K562 (cell line): ENCODE measurements around the gene FMOD. TPM values are rescaled to one million over a fixed set of nuclear protein-coding genes. Genes with fewer than 3 reads are reported as not detected.

ENCODE experiments used
- ATAC-seq: fragments of 200-7000 bp; cut with Tn5 transposase; 3 replicates; pipeline ENCODE4 v1.9.1; 2020; ENCODE audit warnings: moderate library complexity
- BruUV-seq: library from RNA; stranded (reverse); fragments of 400-500 nt; replicated peaks from 2 replicates; lab custom pipeline; 2021; lab: Mats Ljungman, UMichigan
- CTCF ChIA-PET: fragments of 300-600 bp; formaldehyde crosslinking; extraction: SDS; loops from one replicate; lab custom pipeline; 2021; ENCODE audit warnings: low intra/inter-chr PET ratio; lab: Yijun Ruan, JAX
- POLR2A ChIA-PET: fragments of 300-600, 350-650 bp; sonication (Branson Sonifier 250); formaldehyde crosslinking; extraction: SDS; loops from one replicate; lab custom pipeline; 2021; ENCODE audit warnings: antibody characterized with exemption, inconsistent platforms; lab: Yijun Ruan, JAX
- DNase-seq, 4 experiments: peaks; one replicate each; pipeline versions ENCODE4 v3.0.0 to v3.0.0-alpha.2; 2011 to 2018; ENCODE audit warnings: low spot score in 3 of 4, mixed read lengths in 3 of 4; ENCODE audit errors: extremely low read depth in 1 of 4
- FAIRE-seq: peaks from 2 replicates; lab custom pipeline; 2011; peaks lifted over from hg19 to GRCh38; lab: Jason Lieb, UNC
- H2AFZ ChIP-seq: 2 replicates; pipeline ENCODE4 v1.6.0; 2011; ENCODE audit warnings: low read depth, low read length, control low read depth, inconsistent platforms
- H3K27ac ChIP-seq: fragments of 200-600 bp; 3 replicates; pipeline ENCODE4 v1.8.0; 2011; ENCODE audit warnings: low read depth, mild to moderate bottlenecking, control low read depth, inconsistent platforms, low read length, moderate library complexity, mixed read lengths; ENCODE audit errors: extremely low read depth
- H3K27me3 ChIP-seq, 2 experiments: fragments of 300-600 bp in 1 of 2; 2 replicates in 1 of 2; 3 replicates in 1 of 2; pipeline versions ENCODE4 v1.6.0 to v1.8.0; 2011; ENCODE audit warnings: inconsistent platforms in 2 of 2, low read length in 2 of 2, mild to moderate bottlenecking in 1 of 2, mixed read lengths in 1 of 2, moderate library complexity in 1 of 2; ENCODE audit not compliant: control insufficient read depth in 2 of 2, insufficient read depth in 2 of 2
- H3K36me3 ChIP-seq: fragments of 300-600 bp; 3 replicates; pipeline ENCODE4 v1.8.0; 2011; ENCODE audit warnings: mild to moderate bottlenecking, low read length, inconsistent platforms; ENCODE audit not compliant: control insufficient read depth, insufficient read depth
- H3K4me1 ChIP-seq, 2 experiments: fragments of 200-600 bp in 1 of 2; replicated peaks in 1 of 2; 2 replicates in 1 of 2; 3 replicates in 1 of 2; pipeline versions ENCODE4 v1.5.1 to v1.8.0; 2011; ENCODE audit warnings: inconsistent platforms in 2 of 2, low read length in 2 of 2, mild to moderate bottlenecking in 1 of 2, mixed read lengths in 1 of 2, moderate library complexity in 1 of 2; ENCODE audit not compliant: control insufficient read depth in 2 of 2, insufficient read depth in 2 of 2
- H3K4me2 ChIP-seq: 2 replicates; pipeline ENCODE4 v1.6.1; 2011; ENCODE audit warnings: low read length, control low read depth, inconsistent platforms, mixed read lengths; ENCODE audit not compliant: insufficient read depth
- H3K4me3 ChIP-seq: fragments of 200-600 bp; sonication (generic), shearing (Covaris generic); 2 replicates; pipeline ENCODE4 v1.5.1; 2016; ENCODE audit warnings: control low read depth, inconsistent platforms
- H3K79me2 ChIP-seq: fragments of 200-600 bp; 3 replicates; pipeline ENCODE4 v1.8.0; 2011; ENCODE audit warnings: low read length, inconsistent platforms; ENCODE audit not compliant: control insufficient read depth, insufficient read depth
- H3K9ac ChIP-seq, 2 experiments: 2 replicates each; pipeline versions ENCODE4 v1.6.0 to v1.6.1; 2011; ENCODE audit warnings: low read depth in 2 of 2, low read length in 2 of 2, control low read depth in 1 of 2, inconsistent platforms in 1 of 2, mild to moderate bottlenecking in 1 of 2, mixed read lengths in 1 of 2; ENCODE audit not compliant: insufficient read depth in 1 of 2
- H3K9me1 ChIP-seq: one replicate; pipeline ENCODE4 v1.6.0; 2011; ENCODE audit warnings: inconsistent platforms, mild to moderate bottlenecking, low read length, moderate library complexity; ENCODE audit not compliant: control insufficient read depth, insufficient read depth
- H3K9me3 ChIP-seq: replicated peaks from 2 replicates; pipeline ENCODE4 v1.5.1; 2011; ENCODE audit warnings: low read depth, low read length, inconsistent platforms; ENCODE audit not compliant: control insufficient read depth, insufficient read depth
- H4K20me1 ChIP-seq: replicated peaks from 2 replicates; pipeline ENCODE4 v1.6.1; 2011; ENCODE audit warnings: low read length, inconsistent platforms, mixed read lengths; ENCODE audit not compliant: control insufficient read depth, insufficient read depth
- CHD2 ChIP-seq: IDR thresholded peaks from 2 replicates; pipeline ENCODE4 v1.6.1; 2011; ENCODE audit warnings: low read depth, low read length
- DACH1 ChIP-seq: fragments of 450-650 bp; IDR thresholded peaks from 2 replicates; pipeline ENCODE4 v1.6.1; 2018; ENCODE audit not compliant: partially characterized antibody
- E2F8 ChIP-seq: fragments of 450-650 bp; IDR thresholded peaks from 2 replicates; pipeline ENCODE4 v1.7.1; 2018; ENCODE audit warnings: mild to moderate bottlenecking, low read depth; ENCODE audit not compliant: partially characterized antibody
- ESRRB ChIP-seq: fragments of 250-450 bp; sonication (Bioruptor Pico); IDR thresholded peaks from 2 replicates; pipeline ENCODE4 v1.5.0; 2020; ENCODE audit warnings: mild to moderate bottlenecking, moderate library complexity, borderline replicate concordance
- HINFP ChIP-seq: fragments of 450-650 bp; conservative IDR thresholded peaks from 2 replicates; pipeline ENCODE4 v1.6.1; 2016; ENCODE audit warnings: missing genetic modification characterization, low read depth, mild to moderate bottlenecking, control low read depth, missing compliant biosample characterization
- HNRNPK ChIP-seq: fragments of 200-400 bp; formaldehyde crosslinking; IDR thresholded peaks from one replicate; pipeline ENCODE4 v1.6.1; 2018; ENCODE audit warnings: mild to moderate bottlenecking, low read depth, low read length; ENCODE audit not compliant: poor library complexity, severe bottlenecking
- MBD2 ChIP-seq: sonication (generic); IDR thresholded peaks from 2 replicates; pipeline ENCODE4 v1.6.1; 2016; ENCODE audit warnings: low read depth, borderline replicate concordance
- MLX ChIP-seq, 2 experiments: fragments of 450-650 bp in 1 of 2; sonication (generic) in 1 of 2; formaldehyde crosslinking; conservative IDR thresholded peaks; 2 replicates each; pipeline versions ENCODE4 v1.4.0 to v1.8.1; 2020 to 2022; ENCODE audit warnings: mild to moderate bottlenecking in 1 of 2, missing genetic modification reagents in 1 of 2
- MTA1 ChIP-seq: fragments of 450-650 bp; IDR thresholded peaks from 2 replicates; pipeline ENCODE4 v1.6.1; 2017; ENCODE audit warnings: borderline replicate concordance
- MTA3 ChIP-seq: fragments of 450-650 bp; formaldehyde crosslinking; IDR thresholded peaks from 2 replicates; pipeline ENCODE4 v1.6.1; 2017; ENCODE audit warnings: mild to moderate bottlenecking, borderline replicate concordance
- PPARD ChIP-seq: fragments of 250-450 bp; sonication (Bioruptor Pico); IDR thresholded peaks from 2 replicates; pipeline ENCODE4 v1.8.0; 2022; ENCODE audit warnings: inconsistent platforms, mild to moderate bottlenecking, moderate library complexity
- RBM39 ChIP-seq: fragments of 200-400 bp; formaldehyde crosslinking; optimal IDR thresholded peaks from 2 replicates; pipeline ENCODE3; 2018; ENCODE audit warnings: low read depth, low read length
- TEAD2 ChIP-seq: fragments of 450-650 bp; IDR thresholded peaks from 2 replicates; pipeline ENCODE4 v1.6.1; 2016; ENCODE audit warnings: missing genetic modification characterization, control low read depth, missing compliant biosample characterization
- ZNF316 ChIP-seq: fragments of 450-650 bp; IDR thresholded peaks from 2 replicates; pipeline ENCODE4 v1.6.1; 2016
- WGBS: fragments of 100-300 bp; shearing (Covaris generic); methylation state at CpG from one replicate; pipeline ENCODE4 v1.1.6; 2016; ENCODE audit warnings: low coverage, mixed read lengths; ENCODE audit not compliant: insufficient coverage; ENCODE audit errors: missing lambda C conversion rate; 5-methylcytosine and 5-hydroxymethylcytosine counted together
- in situ Hi-C: fragments of 300-500 bp; cut with MboI; formaldehyde crosslinking; loops from 4 replicates; pipeline ENCODE4 v1.15.0; 2018; ENCODE audit warnings: inconsistent platforms, mixed read lengths
- intact Hi-C: fragments of 100-400 bp; cut with micrococcal nuclease; formaldehyde crosslinking; loops from 2 replicates; pipeline ENCODE4 v1.14.2; 2022
- polyA plus RNA-seq, 8 experiments: library from polyadenylated mRNA; depleted of rRNA in 4 of 8; stranded (reverse) in 5 of 8; unstranded in 3 of 8; fragments of >200 nt; fragmentation: Nextera tagmentation in 2 of 8; fragmentation: Illumina TruSeq in 1 of 8; extraction: Ambion mirVana in 2 of 8; extraction: Trizol in 1 of 8; gene quantifications; 2 replicates each; pipeline versions ENCODE4 v1.2.1 to v1.2.3, GENCODE V29; 2011 to 2014; ENCODE audit warnings: inconsistent platforms in 1 of 8, missing spikeins in 1 of 8
- total RNA-seq, 7 experiments: library from RNA; depleted of rRNA in 6 of 7; stranded (reverse); fragments of >200 nt in 6 of 7; fragmentation: Illumina TruSeq in 2 of 7; extraction: Trizol in 2 of 7; gene quantifications; 2 replicates each; pipeline versions ENCODE4 v1.2.1 to v1.2.3, GENCODE V29; 2011 to 2021; ENCODE audit warnings: low replicate concordance in 1 of 7

FMOD gene
- total and polyA plus RNA-seq, 9 of the 15 experiments (the other 6 are each of a cell fraction or from before 2014, with no cell fraction given) = 0.03 to 0.13 (median 0.03) TPM; not detected in 6

GRCh38 chr1:203321273-203322052, 29.5 kb downstream of the FMOD start:
- ATAC-seq (no peak), DNase-seq (no peak), FAIRE-seq (no peak)
- H3K9ac ChIP-seq = peak overlapping the region in 1 of 2 experiments; percentile 61; a peak in 1 of 4 replicates
- peak overlapping the region; percentile 27; the same call in 1 of the 2 replicates for H3K4me2 ChIP-seq
- H3K36me3 ChIP-seq = no peaks in the 10 kb centered on the region
- peaks cover 0 to 12% of the 10 kb centered on the region in 2 experiments; a peak in 3 of 5 replicates for H3K27me3 ChIP-seq
- no peak overlapping the region for H3K27ac ChIP-seq
- no TSS peak for BruUV-seq
- no peaks in the 10 kb centered on the region; the same call in 1 of the 2 replicates for H4K20me1 ChIP-seq
- no peaks in the 10 kb centered on the region for H3K9me3 ChIP-seq
- POLR2A ChIA-PET = interaction anchor here (0.6 to 9.3 kb wide), 8 partner anchors 12 to 1316 kb away, joined by 3 to 117 read pairs (median 3); partner anchors contain the start of gene BTG2
- H2AFZ ChIP-seq = peak overlapping the region; percentile 58
- in situ Hi-C loops = no loop called here
- CTCF ChIA-PET = interaction anchor here (0.6 to 1.2 kb wide), 3 partner anchors 31 to 1252 kb away, joined by 3 read pairs; no protein-coding TSS in a partner anchor
- peaks cover 23 to 47% of the 10 kb centered on the region in 2 experiments for H3K4me1 ChIP-seq
- intact Hi-C loops = no loop called here
- H3K9me1 ChIP-seq = no peaks in the 10 kb centered on the region
- no peak overlapping the region for H3K4me3 ChIP-seq
- 53% methylated on average over 6 of the region's 6 CpGs for WGBS
- H3K79me2 ChIP-seq = no peaks in the 10 kb centered on the region
- TF ChIP-seq DACH1 (no peak), PPARD (no peak), ZNF316 (no peak), MBD2 (peak; percentile 20; the same call in 1 of the 2 replicates), TEAD2 (no peak), RBM39 (no peak), HNRNPK (peak; percentile 21), MTA1 (no peak), MLX (CRISPR knock-in tag; conservative IDR thresholded peaks at IDR 0.05) (no peak), MTA3 (no peak), CHD2 (no peak), HINFP (tag) (0 out of 2 replicates have a peak, but pooled peaks have one; percentile 39), ESRRB (CRISPR knock-in tag) (no peak), E2F8 (no peak)
